Mesendoderm (in vitro differentiated cells): ENCODE data around the gene NTNG2.

ENCODE experiments used
- DNase-seq: peaks from one replicate; pipeline ENCODE4 v3.0.0; 2013
- H2AK5ac ChIP-seq: 2 replicates; pipeline ENCODE4 v1.6.1; 2013; ENCODE audit warnings: low read length, inconsistent platforms
- H2BK120ac ChIP-seq: 2 replicates; pipeline ENCODE4 v1.6.1; 2013; ENCODE audit warnings: low read depth, mild to moderate bottlenecking, low read length, moderate library complexity, mixed read lengths
- H2BK15ac ChIP-seq: replicated peaks from 2 replicates; pipeline ENCODE4 v1.6.1; 2013; ENCODE audit warnings: low read depth, mild to moderate bottlenecking, moderate library complexity
- H2BK5ac ChIP-seq: 2 replicates; pipeline ENCODE4 v1.6.1; 2013; ENCODE audit warnings: low read length, inconsistent platforms
- H3K18ac ChIP-seq: 2 replicates; pipeline ENCODE4 v1.6.1; 2013; ENCODE audit warnings: mild to moderate bottlenecking, low read length, mixed read lengths
- H3K23ac ChIP-seq: one replicate; pipeline ENCODE4 v1.6.1; 2013; ENCODE audit warnings: low read length
- H3K27ac ChIP-seq: 2 replicates; pipeline ENCODE4 v1.5.1; 2013; ENCODE audit warnings: low read depth, mild to moderate bottlenecking, inconsistent platforms, low read length, moderate library complexity
- H3K27me3 ChIP-seq: 2 replicates; pipeline ENCODE4 v1.6.1; 2013; ENCODE audit warnings: low read length, control low read depth, mild to moderate bottlenecking, inconsistent platforms; ENCODE audit not compliant: insufficient read depth, poor library complexity
- H3K36me3 ChIP-seq: 2 replicates; pipeline ENCODE4 v1.6.1; 2013; ENCODE audit warnings: low read length, inconsistent platforms; ENCODE audit not compliant: control insufficient read depth, insufficient read depth
- H3K4ac ChIP-seq: one replicate; pipeline ENCODE4 v1.6.1; 2013; ENCODE audit warnings: low read depth, mild to moderate bottlenecking, low read length, moderate library complexity
- H3K4me1 ChIP-seq: 2 replicates; pipeline ENCODE4 v1.6.1; 2013; ENCODE audit warnings: low read depth, low read length, inconsistent platforms; ENCODE audit not compliant: control insufficient read depth
- H3K4me2 ChIP-seq: 2 replicates; pipeline ENCODE4 v1.6.1; 2013; ENCODE audit warnings: low read length
- H3K4me3 ChIP-seq: 2 replicates; pipeline ENCODE4 v1.5.1; 2013; ENCODE audit warnings: mild to moderate bottlenecking, low read length
- H3K56ac ChIP-seq: one replicate; pipeline ENCODE4 v1.6.1; 2013; ENCODE audit warnings: low read length
- H3K79me1 ChIP-seq: 2 replicates; pipeline ENCODE4 v1.6.1; 2013; ENCODE audit warnings: low read length, inconsistent platforms
- H3K79me2 ChIP-seq: 2 replicates; pipeline ENCODE4 v1.6.1; 2013; ENCODE audit warnings: mild to moderate bottlenecking, low read length; ENCODE audit not compliant: control insufficient read depth, insufficient read depth
- H3K9ac ChIP-seq: 2 replicates; pipeline ENCODE4 v1.6.1; 2013; ENCODE audit warnings: low read length, inconsistent platforms
- H4K5ac ChIP-seq: one replicate; pipeline ENCODE4 v1.6.1; 2013; ENCODE audit warnings: low read length
- H4K8ac ChIP-seq: one replicate; pipeline ENCODE4 v1.6.1; 2013; ENCODE audit warnings: low read depth, mild to moderate bottlenecking, control low read depth, low read length, moderate library complexity
- WGBS: extraction: QIAGEN DNeasy Blood & Tissue Kit; methylation state at CpG from one replicate; pipeline ENCODE4 v1.1.7; 2013; ENCODE audit warnings: low lambda C conversion rate, missing lambda C conversion rate; ENCODE audit not compliant: insufficient coverage; ENCODE audit errors: extremely low coverage; 5-methylcytosine and 5-hydroxymethylcytosine counted together

The NTNG2 gene

GRCh38 chr9:132221941-132222340, 60.1 kb downstream of the NTNG2 start:
- Histone ChIP-seq H3K27me3 (no peaks in the 10 kb centered on the region), H3K79me2 (no peaks in the 10 kb centered on the region), H2BK15ac (no peak overlapping the region), H3K4me3 (no peak overlapping the region), H3K4ac (no peak overlapping the region), H4K5ac (no peak overlapping the region), H3K23ac (no peak overlapping the region), H2AK5ac (no peak overlapping the region), H3K36me3 (no peaks in the 10 kb centered on the region), H3K9ac (no peak overlapping the region), H2BK120ac (no peak overlapping the region), H2BK5ac (no peak overlapping the region), H3K4me2 (no peak overlapping the region), H3K18ac (no peak overlapping the region), H3K56ac (no peak overlapping the region), H3K79me1 (no peaks in the 10 kb centered on the region), H4K8ac (no peak overlapping the region), H3K4me1 (no peaks in the 10 kb centered on the region), H3K27ac (no peak overlapping the region)
- WGBS: no CpG with 5 or more reads among the region's 6 CpGs
- no peak for DNase-seq

GRCh38 chr9:132224645-132225044, 62.8 kb downstream of the NTNG2 start:
- H3K27me3 ChIP-seq: no peaks in the 10 kb centered on the region
- H3K23ac ChIP-seq: no peak overlapping the region
- no peak overlapping the region for H3K4me2 ChIP-seq
- no peak for DNase-seq
- no CpG with 5 or more reads among the region's 3 CpGs for WGBS
- H3K79me2 ChIP-seq: no peaks in the 10 kb centered on the region
- H3K56ac ChIP-seq: no peak overlapping the region
- no peaks in the 10 kb centered on the region for H3K36me3 ChIP-seq
- no peak overlapping the region for H4K8ac ChIP-seq
- no peak overlapping the region for H2AK5ac ChIP-seq
- H3K9ac ChIP-seq: no peak overlapping the region
- H2BK15ac ChIP-seq: no peak overlapping the region
- no peak overlapping the region for H4K5ac ChIP-seq
- no peak overlapping the region for H3K27ac ChIP-seq
- no peak overlapping the region for H3K4me3 ChIP-seq
- no peak overlapping the region for H2BK5ac ChIP-seq
- H3K4me1 ChIP-seq: no peaks in the 10 kb centered on the region
- no peak overlapping the region for H3K4ac ChIP-seq
- H2BK120ac ChIP-seq: no peak overlapping the region
- no peaks in the 10 kb centered on the region for H3K79me1 ChIP-seq
- H3K18ac ChIP-seq: no peak overlapping the region

DNA sequence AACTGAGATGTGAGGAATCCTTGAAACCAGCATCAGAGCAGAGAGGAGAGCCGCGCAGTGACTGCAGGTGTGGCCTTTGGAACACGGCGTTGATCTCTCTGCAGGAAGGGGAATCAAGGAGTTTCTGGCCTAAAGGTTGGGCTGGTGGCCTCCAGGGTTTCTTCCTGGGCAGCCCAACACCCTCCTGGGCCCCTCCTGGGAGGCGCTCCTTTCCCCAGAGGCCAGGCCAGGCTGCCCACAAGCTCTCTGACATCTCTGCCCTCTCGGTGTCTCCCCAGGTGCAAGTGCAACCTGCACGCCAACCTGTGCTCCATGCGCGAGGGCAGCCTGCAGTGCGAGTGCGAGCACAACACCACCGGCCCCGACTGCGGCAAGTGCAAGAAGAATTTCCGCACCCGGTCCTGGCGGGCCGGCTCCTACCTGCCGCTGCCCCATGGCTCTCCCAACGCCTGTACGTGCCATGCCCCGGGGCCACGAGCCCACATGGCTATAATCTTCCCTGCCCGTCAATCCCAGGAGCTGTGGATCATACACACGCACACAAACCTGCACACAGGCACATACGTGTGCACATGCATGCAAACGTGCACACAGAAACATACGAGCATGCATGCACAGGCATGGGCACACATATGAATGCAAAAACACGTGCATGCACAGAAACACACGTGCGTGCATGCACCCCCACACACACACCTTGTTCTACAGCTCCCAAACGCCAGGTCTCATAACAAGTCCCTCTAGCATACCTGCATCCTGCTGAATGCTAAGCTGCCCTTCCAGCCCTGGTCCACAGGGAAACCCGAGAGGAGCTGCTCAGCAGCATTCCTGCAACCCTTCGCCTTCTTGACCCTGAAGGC, 64.9 kb downstream of the NTNG2 start:
- H2BK120ac ChIP-seq: no peak overlapping the region
- H3K36me3 ChIP-seq: no peaks in the 10 kb centered on the region
- H3K79me1 ChIP-seq: no peaks in the 10 kb centered on the region
- H2AK5ac ChIP-seq: no peak overlapping the region
- H2BK5ac ChIP-seq: no peak overlapping the region
- H3K79me2 ChIP-seq: no peaks in the 10 kb centered on the region
- no peak overlapping the region for H4K8ac ChIP-seq
- H3K4me1 ChIP-seq: no peaks in the 10 kb centered on the region
- H2BK15ac ChIP-seq: no peak overlapping the region
- no peaks in the 10 kb centered on the region for H3K27me3 ChIP-seq
- no peak overlapping the region for H3K9ac ChIP-seq
- DNase-seq: no peak
- no CpG with 5 or more reads among the region's 34 CpGs for WGBS
- no peak overlapping the region for H3K23ac ChIP-seq
- no peak overlapping the region for H3K56ac ChIP-seq
- no peak overlapping the region for H3K4me3 ChIP-seq
- no peak overlapping the region for H3K18ac ChIP-seq
- H4K5ac ChIP-seq: no peak overlapping the region
- H3K27ac ChIP-seq: no peak overlapping the region
- no peak overlapping the region for H3K4ac ChIP-seq
- no peak overlapping the region for H3K4me2 ChIP-seq

DNA sequence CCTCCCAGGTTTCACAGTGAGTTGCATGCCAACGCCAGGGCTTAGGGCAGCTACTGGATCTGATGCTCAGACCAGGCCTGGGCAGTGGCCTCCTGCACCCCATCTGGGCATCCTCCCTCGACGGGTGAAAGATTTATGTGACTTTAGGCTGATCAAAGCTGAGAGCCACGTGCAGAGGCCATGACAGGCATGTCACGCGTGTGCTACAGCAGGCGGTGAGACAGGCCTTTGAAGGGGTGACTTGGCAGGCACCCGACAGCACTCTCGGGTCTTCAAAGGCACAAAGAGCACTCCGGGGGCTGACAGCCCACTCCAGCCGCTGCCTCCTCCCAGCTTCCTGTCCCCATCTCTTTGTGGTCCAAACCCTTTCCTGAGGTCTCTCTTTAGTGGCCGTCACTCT, 66.2 kb downstream of the NTNG2 start:
- Histone ChIP-seq H2BK5ac (no peak overlapping the region), H3K18ac (no peak overlapping the region), H3K27me3 (no peaks in the 10 kb centered on the region), H3K4me2 (no peak overlapping the region), H3K23ac (no peak overlapping the region), H3K56ac (no peak overlapping the region), H3K79me1 (no peaks in the 10 kb centered on the region), H2BK15ac (no peak overlapping the region), H3K4ac (no peak overlapping the region), H3K4me3 (no peak overlapping the region), H2AK5ac (no peak overlapping the region), H4K5ac (no peak overlapping the region), H3K36me3 (no peaks in the 10 kb centered on the region), H4K8ac (no peak overlapping the region), H3K9ac (no peak overlapping the region), H3K27ac (no peak overlapping the region), H3K4me1 (no peaks in the 10 kb centered on the region), H3K79me2 (no peaks in the 10 kb centered on the region), H2BK120ac (no peak overlapping the region)
- no peak for DNase-seq
- no CpG with 5 or more reads among the region's 12 CpGs for WGBS

- Histone ChIP-seq H3K27me3 (no peaks in the 10 kb centered on the region), H4K8ac (no peak overlapping the region), H3K4ac (no peak overlapping the region), H3K56ac (no peak overlapping the region), H3K23ac (no peak overlapping the region), H3K36me3 (no peaks in the 10 kb centered on the region), H3K79me1 (no peaks in the 10 kb centered on the region), H3K4me1 (no peaks in the 10 kb centered on the region), H3K4me2 (no peak overlapping the region), H3K18ac (no peak overlapping the region), H2BK120ac (no peak overlapping the region), H2BK15ac (no peak overlapping the region), H3K79me2 (no peaks in the 10 kb centered on the region), H3K4me3 (no peak overlapping the region), H3K27ac (no peak overlapping the region), H4K5ac (no peak overlapping the region), H2BK5ac (no peak overlapping the region), H3K9ac (no peak overlapping the region), H2AK5ac (no peak overlapping the region)
- WGBS: no CpG with 5 or more reads among the region's 4 CpGs
- no peak for DNase-seq
Measured at GRCh38 chr9:132230605-132231004, 68.7 kb downstream of the NTNG2 start.
